HG03108 (cell line): Measurements from ENCODE around the gene WWTR1.

ENCODE experiments used
- ATAC-seq: cut with Tn5 transposase; IDR thresholded peaks from one replicate; pipeline ENCODE4 v1.9.1; 2021; ENCODE audit warnings: moderate library complexity; ENCODE audit not compliant: unreplicated experiment

WWTR1 gene

GRCh38 chr3:149657926-149658743 is at the start of gene WWTR1:
TSS of gene WWTR1 (minus strand) at chr3:149658025. CDS start at chr3:149657306, 719 bp downstream.
- peak; percentile 72 for ATAC-seq

GRCh38 chr3:149706905-149707304 is 49.1 kb upstream of the WWTR1 start:
- ATAC-seq = no peak

DNA sequence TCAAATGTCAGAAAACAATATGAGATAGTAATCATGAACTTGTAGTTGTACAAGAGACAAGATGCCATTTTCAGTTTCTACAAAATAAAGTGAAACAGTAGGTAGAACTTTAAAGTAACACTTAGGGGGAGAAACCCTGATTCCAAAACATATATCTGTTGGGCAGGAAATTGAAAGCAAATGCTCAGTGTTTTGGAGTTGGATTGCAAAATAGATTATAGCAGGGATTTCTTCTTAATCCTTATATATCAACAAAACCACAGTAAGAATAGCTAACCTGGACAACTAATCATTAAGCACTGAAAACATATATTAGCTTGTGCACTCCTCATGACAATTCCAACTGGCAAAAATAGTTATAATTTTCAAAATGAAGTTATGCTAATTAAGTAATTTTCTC is 47.6 kb upstream of the WWTR1 start:
- no peak for ATAC-seq

DNA sequence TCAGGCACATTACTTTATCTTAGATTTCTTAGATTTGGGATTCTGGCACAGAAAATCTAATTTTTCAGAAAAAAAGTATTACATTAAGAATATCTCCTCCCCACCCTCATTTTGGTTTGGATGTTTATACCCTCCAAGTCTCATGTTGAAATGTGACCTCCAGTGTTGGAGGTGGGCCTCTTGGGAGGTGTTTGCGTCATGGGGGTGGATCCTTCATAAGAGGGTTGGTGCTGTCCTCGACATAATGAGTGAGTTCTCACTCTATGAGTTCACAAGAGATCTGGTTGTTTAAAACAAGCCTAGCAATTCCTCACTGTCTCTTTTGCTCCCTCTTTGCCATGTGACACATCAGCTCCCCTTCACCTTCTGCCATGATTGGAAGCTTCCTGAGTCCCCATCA is 45.6 kb upstream of the WWTR1 start:
- ATAC-seq = no peak

GRCh38 chr3:149702691-149703441 is 45.0 kb upstream of the WWTR1 start:
- ATAC-seq = no peak

GRCh38 chr3:149701977-149702350 is 44.1 kb upstream of the WWTR1 start:
- no peak for ATAC-seq

- ATAC-seq = no peak
Measured at GRCh38 chr3:149701206-149701976, 43.6 kb upstream of the WWTR1 start.

DNA sequence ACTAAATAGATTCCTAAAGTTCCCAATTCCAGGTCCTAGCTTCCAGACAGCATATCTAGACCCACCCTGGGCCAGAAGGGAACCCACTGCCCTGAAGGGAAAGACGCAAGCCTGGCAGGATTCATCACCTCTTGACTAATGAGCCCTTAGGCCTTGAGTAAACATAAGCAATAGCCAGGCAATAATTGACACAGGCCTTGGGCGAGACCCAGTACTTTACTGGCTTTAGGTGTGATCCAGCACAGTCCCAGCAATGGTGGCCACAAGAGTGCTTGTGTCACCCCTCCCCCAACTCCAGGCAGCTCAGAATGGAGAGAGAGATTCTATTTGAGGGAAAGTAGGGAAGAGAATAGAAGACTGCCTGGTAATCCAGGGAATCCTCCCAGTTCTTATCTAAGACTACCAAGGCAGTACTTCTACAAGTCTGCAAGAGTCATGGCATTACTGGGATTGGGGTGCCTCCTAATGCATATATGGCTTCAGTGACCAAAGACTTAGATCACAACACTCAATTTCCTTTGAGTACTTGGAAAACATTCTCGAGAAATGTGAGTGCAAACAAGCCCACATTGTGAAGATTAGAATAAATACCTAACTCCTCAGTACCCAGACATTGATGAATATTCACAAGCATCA is 30.4 kb upstream of the WWTR1 start:
- no peak for ATAC-seq

DNA sequence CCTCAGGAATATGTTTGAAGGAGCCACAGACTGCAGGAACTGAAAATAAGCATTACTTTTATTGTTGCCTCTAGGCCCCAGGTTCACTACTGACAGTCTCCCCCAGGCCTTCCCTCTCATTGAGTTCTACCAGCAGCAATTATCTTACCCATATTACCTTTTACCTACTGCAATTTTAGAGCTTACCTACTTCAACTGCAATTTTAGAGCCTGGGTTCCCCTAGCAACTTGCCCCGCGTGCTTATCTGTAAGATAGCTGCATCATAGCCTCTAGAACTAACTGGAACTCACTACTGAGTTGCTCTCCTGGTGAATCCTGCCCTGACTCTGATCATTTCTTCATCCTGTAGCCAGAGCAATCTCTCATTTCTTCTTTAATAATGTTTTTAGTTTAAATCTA is 29.2 kb upstream of the WWTR1 start:
- no peak for ATAC-seq

DNA sequence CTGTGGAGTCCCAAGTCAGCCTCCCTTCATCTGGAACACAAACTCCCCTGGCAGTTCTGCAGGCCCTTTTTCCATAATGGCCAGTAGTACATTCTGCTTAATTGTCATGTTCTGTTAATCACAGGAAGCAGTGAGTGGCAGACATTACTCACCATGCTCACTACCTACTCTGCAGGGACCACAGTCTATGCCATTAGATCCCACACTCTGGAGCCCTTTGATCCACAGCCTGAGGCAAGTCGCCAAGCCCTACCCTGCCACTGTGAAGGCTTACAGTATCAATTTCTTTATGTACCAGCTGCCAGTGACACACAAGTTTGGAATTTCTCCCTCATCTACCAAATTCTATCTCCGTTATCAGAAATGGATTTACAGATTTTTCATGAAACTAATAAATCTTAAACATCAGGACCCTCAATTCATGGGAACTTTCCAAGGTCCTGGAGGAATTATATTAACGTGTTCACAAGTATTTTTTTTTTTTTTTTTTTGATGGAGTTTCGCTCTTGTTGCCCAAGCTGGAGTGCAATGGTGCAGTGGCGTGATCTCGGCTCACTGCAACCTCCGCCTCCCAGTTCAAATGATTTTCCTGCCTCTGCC is 20.6 kb upstream of the WWTR1 start:
- no peak for ATAC-seq

- no peak for ATAC-seq
Measured at GRCh38 chr3:149673393-149673792, 15.6 kb upstream of the WWTR1 start.

- ATAC-seq = no peak
Measured at GRCh38 chr3:149670742-149671492, 13.1 kb upstream of the WWTR1 start.

- no peak for ATAC-seq
Measured at GRCh38 chr3:149667576-149667975, 9.8 kb upstream of the WWTR1 start.

DNA sequence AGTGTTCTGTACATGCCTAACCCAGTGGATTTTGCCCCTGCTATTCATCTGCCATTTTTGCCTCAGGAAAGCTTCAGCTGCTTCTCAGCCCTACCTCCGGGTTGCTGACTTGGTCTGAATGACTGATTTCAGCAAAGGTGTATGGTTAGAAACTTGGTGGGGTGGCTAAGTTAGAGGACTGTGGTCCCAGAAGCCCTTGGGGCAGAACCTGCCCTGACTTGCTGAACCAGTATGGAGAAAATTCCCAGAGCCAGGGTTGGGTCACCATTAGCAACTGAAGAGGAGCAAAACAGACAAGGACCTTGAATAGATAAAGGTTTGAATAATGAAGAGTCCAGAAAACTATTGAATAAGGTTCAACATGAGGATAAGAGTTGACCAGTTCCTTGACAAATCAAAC is 6.1 kb upstream of the WWTR1 start:
- ATAC-seq = no peak

GRCh38 chr3:149662240-149662887 is 4.5 kb upstream of the WWTR1 start:
- no peak for ATAC-seq

- no peak for ATAC-seq
Measured at GRCh38 chr3:149660462-149660861, 2.6 kb upstream of the WWTR1 start.

GRCh38 chr3:149658744-149659497 is 1.1 kb upstream of the WWTR1 start:
- ATAC-seq = peak; percentile 3

- peak; percentile 31 for ATAC-seq
Measured at GRCh38 chr3:149657321-149657925, 402 bp downstream of the WWTR1 start.
